ENCODE measurements around the gene LCE6A.
A peak's percentile ranks its signal among the peaks of the same experiment; 100 is the strongest.

Gene LCE6A

GRCh38 chr1:152842556-152842955, at the start of gene LCE6A:
TSS of gene LCE6A (plus strand) at chr1:152842856. CDS start at chr1:152843521, 665 bp downstream.
- no peak for DNase-seq

- DNase-seq, result no peak
Observed at GRCh38 chr1:152795686-152796085, 47.0 kb upstream of the LCE6A start.

- no peak for DNase-seq
Observed at GRCh38 chr1:152796421-152796820, 46.2 kb upstream of the LCE6A start, which contains the start of gene LCE1D. TSS of gene LCE1D (plus strand) at chr1:152796721. CDS start at chr1:152797795, 1,074 bp downstream.

- DNase-seq, result no peak
Observed at GRCh38 chr1:152801333-152801732, 41.3 kb upstream of the LCE6A start.

- no peak for DNase-seq
Observed at GRCh38 chr1:152806576-152806975, 36.1 kb upstream of the LCE6A start, which contains the start of gene LCE1C. TSS of gene LCE1C (minus strand) at chr1:152806651. CDS start at chr1:152805478, 1,173 bp downstream.

GRCh38 chr1:152811050-152811449, 31.6 kb upstream of the LCE6A start:
- DNase-seq, result no peak

- no peak for DNase-seq
Observed at GRCh38 chr1:152811671-152812070, 31.0 kb upstream of the LCE6A start, which contains the start of gene LCE1B. TSS of gene LCE1B (plus strand) at chr1:152811971. CDS start at chr1:152812447, 476 bp downstream.

GRCh38 chr1:152817309-152817708, 25.3 kb upstream of the LCE6A start:
- DNase-seq, result no peak

GRCh38 chr1:152823294-152823693, 19.4 kb upstream of the LCE6A start:
- DNase-seq, result no peak

- no peak for DNase-seq
Observed at GRCh38 chr1:152824964-152825363, 17.7 kb upstream of the LCE6A start.

GRCh38 chr1:152827173-152827572, 15.5 kb upstream of the LCE6A start, which contains the start of gene LCE1A:
TSS of gene LCE1A (plus strand) at chr1:152827473. CDS start at chr1:152827473, 0 bp downstream.
- no peak for DNase-seq

GRCh38 chr1:152836870-152837269, 5.8 kb upstream of the LCE6A start:
- DNase-seq, result no peak

- no peak for DNase-seq
Observed at GRCh38 chr1:152855661-152856060, 13.0 kb downstream of the LCE6A start.

- DNase-seq, result no peak
Observed at GRCh38 chr1:152858062-152858461, 15.4 kb downstream of the LCE6A start.

- DNase-seq, result no peak
Observed at GRCh38 chr1:152859696-152860095, 17.0 kb downstream of the LCE6A start, which contains the start of gene LCE7A. TSS of gene LCE7A (plus strand) at chr1:152859996. CDS start at chr1:152860698, 702 bp downstream.

GRCh38 chr1:152860129-152860528, 17.5 kb downstream of the LCE6A start:
- DNase-seq, result no peak

GRCh38 chr1:152861374-152861773, 18.7 kb downstream of the LCE6A start:
- DNase-seq, result no peak

- no peak for DNase-seq
Observed at GRCh38 chr1:152864443-152864842, 21.8 kb downstream of the LCE6A start.

GRCh38 chr1:152866321-152866720, 23.7 kb downstream of the LCE6A start:
- DNase-seq, result no peak

- peak; percentile 75 for DNase-seq
Observed at GRCh38 chr1:152869808-152870419, 27.3 kb downstream of the LCE6A start.

GRCh38 chr1:152870831-152871730, 28.4 kb downstream of the LCE6A start:
- peak; percentile 22 for DNase-seq

GRCh38 chr1:152871731-152872126, 29.1 kb downstream of the LCE6A start:
- no peak for DNase-seq

- DNase-seq, result no peak
Observed at GRCh38 chr1:152873495-152873894, 30.8 kb downstream of the LCE6A start.

GRCh38 chr1:152876827-152877226, 34.2 kb downstream of the LCE6A start:
- DNase-seq, result no peak
